ENCODE data around the gene CASP5.

DNA sequence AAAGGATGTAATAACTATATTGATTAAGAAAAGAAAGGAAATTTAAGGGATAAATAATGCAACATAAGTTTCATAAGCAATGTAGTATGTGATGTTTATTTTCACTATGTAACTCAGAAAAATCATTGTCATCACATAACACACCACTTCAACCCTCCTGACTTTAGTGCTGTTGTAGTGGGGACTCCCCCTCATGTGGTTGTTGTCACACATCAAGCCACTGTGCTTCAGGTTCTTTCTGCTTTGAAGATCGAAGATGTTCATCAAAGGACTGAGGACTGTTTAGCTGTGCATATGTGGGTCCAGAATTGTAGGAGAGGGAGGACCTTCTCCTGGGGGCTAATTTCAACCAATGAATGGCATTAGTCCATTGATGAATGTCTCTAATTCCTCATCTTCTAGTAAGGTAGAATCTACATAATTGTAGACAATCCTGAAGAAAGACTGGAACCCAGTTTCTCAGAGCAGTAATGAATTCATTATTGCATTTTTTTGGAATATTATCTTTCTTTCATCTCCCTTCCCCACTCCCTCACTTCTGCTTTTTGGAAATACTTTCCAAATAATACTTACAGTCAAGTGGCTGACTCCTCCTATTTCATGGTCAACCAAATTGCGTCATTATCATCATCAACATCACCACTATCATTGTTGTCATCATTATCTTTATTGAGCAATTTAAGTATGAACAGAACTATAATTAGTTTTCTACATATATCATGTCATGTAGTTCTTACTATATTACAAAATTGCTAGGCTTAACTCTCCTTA is 31.9 kb upstream of the CASP5 start:
- TF ChIP-seq, protein P1, sequence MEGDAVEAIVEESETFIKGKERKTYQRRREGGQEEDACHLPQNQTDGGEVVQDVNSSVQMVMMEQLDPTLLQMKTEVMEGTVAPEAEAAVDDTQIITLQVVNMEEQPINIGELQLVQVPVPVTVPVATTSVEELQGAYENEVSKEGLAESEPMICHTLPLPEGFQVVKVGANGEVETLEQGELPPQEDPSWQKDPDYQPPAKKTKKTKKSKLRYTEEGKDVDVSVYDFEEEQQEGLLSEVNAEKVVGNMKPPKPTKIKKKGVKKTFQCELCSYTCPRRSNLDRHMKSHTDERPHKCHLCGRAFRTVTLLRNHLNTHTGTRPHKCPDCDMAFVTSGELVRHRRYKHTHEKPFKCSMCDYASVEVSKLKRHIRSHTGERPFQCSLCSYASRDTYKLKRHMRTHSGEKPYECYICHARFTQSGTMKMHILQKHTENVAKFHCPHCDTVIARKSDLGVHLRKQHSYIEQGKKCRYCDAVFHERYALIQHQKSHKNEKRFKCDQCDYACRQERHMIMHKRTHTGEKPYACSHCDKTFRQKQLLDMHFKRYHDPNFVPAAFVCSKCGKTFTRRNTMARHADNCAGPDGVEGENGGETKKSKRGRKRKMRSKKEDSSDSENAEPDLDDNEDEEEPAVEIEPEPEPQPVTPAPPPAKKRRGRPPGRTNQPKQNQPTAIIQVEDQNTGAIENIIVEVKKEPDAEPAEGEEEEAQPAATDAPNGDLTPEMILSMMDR (IDR thresholded peaks at IDR 0.05), result no peak
- TF ChIP-seq EZH2 (IDR thresholded peaks at IDR 0.05), result no peak
